ENCODE measurements around the gene TMEM220. TPM values are rescaled to one million over a fixed set of nuclear protein-coding genes. Genes with fewer than 3 reads are reported as not detected.
A peak's percentile ranks its signal among the peaks of the same experiment; 100 is the strongest.

Gene TMEM220
- total and polyA plus RNA-seq, 8 donors, result 4.9 to 14.1 (median 8.1) TPM; not detected in 2

- intact Hi-C loops (cut with DNase I; ENCODE audit: low total_unique reads), result loop anchor here (5.0 kb wide), 1 partner anchor 95 kb away; no protein-coding TSS in a partner anchor
- no peaks in the 10 kb centered on the region for H3K9me3 ChIP-seq
- TF ChIP-seq CTCF (IDR thresholded peaks at IDR 0.05) (no peak), EP300 (IDR thresholded peaks at IDR 0.05) (no peak), POLR2AphosphoS5 (IDR thresholded peaks at IDR 0.05) (no peak), POLR2A (IDR thresholded peaks at IDR 0.05) (no peak)
- DNase-seq, result no peak
- no peaks in the 10 kb centered on the region for H3K36me3 ChIP-seq
- no peak overlapping the region for H3K27ac ChIP-seq
- H3K4me3 ChIP-seq, result no peak overlapping the region
- H3K27me3 ChIP-seq, result no peaks in the 10 kb centered on the region
- WGBS, 5 donors, result 64 to 77% (median 72%) methylated on average over 10 of the region's 10 CpGs
- peaks cover 28 to 56% (median 50%) of the 10 kb centered on the region in 4 donors for H3K4me1 ChIP-seq
These were observed 22.9 kb upstream of the TMEM220 start for GRCh38 chr17:10752696-10753095.

GRCh38 chr17:10751563-10751962 lies 21.7 kb upstream of the TMEM220 start:
- H3K9me3 ChIP-seq, result no peaks in the 10 kb centered on the region
- no peak overlapping the region for H3K27ac ChIP-seq
- TF ChIP-seq POLR2A (IDR thresholded peaks at IDR 0.05) (no peak), EP300 (IDR thresholded peaks at IDR 0.05) (no peak), POLR2AphosphoS5 (IDR thresholded peaks at IDR 0.05) (no peak), CTCF (IDR thresholded peaks at IDR 0.05) (no peak)
- no peak for DNase-seq
- WGBS, 5 donors, result 82 to 100% (median 89%) methylated on average over 1 to 3 of the region's 3 CpGs
- no peaks in the 10 kb centered on the region for H3K27me3 ChIP-seq
- intact Hi-C loops (cut with DNase I; ENCODE audit: low total_unique reads), result loop anchor here (5.0 kb wide), 1 partner anchor 96 kb away; no protein-coding TSS in a partner anchor
- peaks cover 21 to 45% (median 39%) of the 10 kb centered on the region in 4 donors for H3K4me1 ChIP-seq
- no peaks in the 10 kb centered on the region for H3K36me3 ChIP-seq
- H3K4me3 ChIP-seq, result no peak overlapping the region

GRCh38 chr17:10750210-10750609 lies 20.4 kb upstream of the TMEM220 start:
- peak in 1 of 2 donors; percentile 73 for DNase-seq
- intact Hi-C loops (cut with DNase I; ENCODE audit: low total_unique reads), result loop anchor here (5.0 kb wide), 1 partner anchor 97 kb away; no protein-coding TSS in a partner anchor
- 57 to 78% (median 68%) methylated on average over 4 of the region's 4 CpGs for WGBS, 5 donors

GRCh38 chr17:10748531-10749181 lies 18.8 kb upstream of the TMEM220 start:
- no peaks in the 10 kb centered on the region for H3K9me3 ChIP-seq
- no peak overlapping the region for H3K4me3 ChIP-seq
- peak overlapping the region in 2 of 5 donors; percentile 12 to 27 for H3K27ac ChIP-seq
- intact Hi-C loops (cut with DNase I; ENCODE audit: low total_unique reads), result no loop called here
- H3K27me3 ChIP-seq, result no peaks in the 10 kb centered on the region
- WGBS, 5 donors, result 37 to 74% (median 40%) methylated on average over 3 to 9 of the region's 9 CpGs
- no peaks in the 10 kb centered on the region for H3K36me3 ChIP-seq
- no peak for TF ChIP-seq POLR2AphosphoS5 (IDR thresholded peaks at IDR 0.05)
- TF ChIP-seq POLR2A (IDR thresholded peaks at IDR 0.05), result no peak
- TF ChIP-seq CTCF (IDR thresholded peaks at IDR 0.05), result no peak
- no peak for TF ChIP-seq EP300 (IDR thresholded peaks at IDR 0.05)
- DNase-seq, result no peak
- H3K4me1 ChIP-seq, result peaks cover 5 to 36% (median 35%) of the 10 kb centered on the region in 4 donors

More at GRCh38 chr17:10750210-10750609, 20.4 kb upstream of the TMEM220 start:
- no peaks in the 10 kb centered on the region for H3K9me3 ChIP-seq
- no peak overlapping the region for H3K4me3 ChIP-seq
- H3K4me1 ChIP-seq, result peaks cover 9 to 35% (median 33%) of the 10 kb centered on the region in 4 donors
- H3K27me3 ChIP-seq, result no peaks in the 10 kb centered on the region
- no peaks in the 10 kb centered on the region for H3K36me3 ChIP-seq
- TF ChIP-seq POLR2A (IDR thresholded peaks at IDR 0.05) (no peak), POLR2AphosphoS5 (IDR thresholded peaks at IDR 0.05) (no peak)
- no peak overlapping the region for H3K27ac ChIP-seq

- TF ChIP-seq POLR2A (IDR thresholded peaks at IDR 0.05) (no peak), EP300 (IDR thresholded peaks at IDR 0.05) (no peak), POLR2AphosphoS5 (IDR thresholded peaks at IDR 0.05) (no peak), CTCF (IDR thresholded peaks at IDR 0.05) (no peak)
- no peak overlapping the region for H3K4me3 ChIP-seq
- DNase-seq, result peak in 1 of 2 donors; percentile 58
- H3K9me3 ChIP-seq, result no peaks in the 10 kb centered on the region
- H3K27ac ChIP-seq, result peak overlapping the region; percentile 69 to 91 (median 81)
- H3K36me3 ChIP-seq, result no peaks in the 10 kb centered on the region
- 23 to 44% (median 32%) methylated on average over 6 of the region's 6 CpGs for WGBS, 5 donors
- intact Hi-C loops (cut with DNase I; ENCODE audit: low total_unique reads), result no loop called here
- peaks cover 5 to 55% (median 41%) of the 10 kb centered on the region in 4 donors for H3K4me1 ChIP-seq
- H3K27me3 ChIP-seq, result no peaks in the 10 kb centered on the region
These were observed 15.4 kb upstream of the TMEM220 start for GRCh38 chr17:10745231-10745630.

Measured in stomach (tissue), 9 donors.